ENCODE results near the gene DOK3.

Gene DOK3

DNA sequence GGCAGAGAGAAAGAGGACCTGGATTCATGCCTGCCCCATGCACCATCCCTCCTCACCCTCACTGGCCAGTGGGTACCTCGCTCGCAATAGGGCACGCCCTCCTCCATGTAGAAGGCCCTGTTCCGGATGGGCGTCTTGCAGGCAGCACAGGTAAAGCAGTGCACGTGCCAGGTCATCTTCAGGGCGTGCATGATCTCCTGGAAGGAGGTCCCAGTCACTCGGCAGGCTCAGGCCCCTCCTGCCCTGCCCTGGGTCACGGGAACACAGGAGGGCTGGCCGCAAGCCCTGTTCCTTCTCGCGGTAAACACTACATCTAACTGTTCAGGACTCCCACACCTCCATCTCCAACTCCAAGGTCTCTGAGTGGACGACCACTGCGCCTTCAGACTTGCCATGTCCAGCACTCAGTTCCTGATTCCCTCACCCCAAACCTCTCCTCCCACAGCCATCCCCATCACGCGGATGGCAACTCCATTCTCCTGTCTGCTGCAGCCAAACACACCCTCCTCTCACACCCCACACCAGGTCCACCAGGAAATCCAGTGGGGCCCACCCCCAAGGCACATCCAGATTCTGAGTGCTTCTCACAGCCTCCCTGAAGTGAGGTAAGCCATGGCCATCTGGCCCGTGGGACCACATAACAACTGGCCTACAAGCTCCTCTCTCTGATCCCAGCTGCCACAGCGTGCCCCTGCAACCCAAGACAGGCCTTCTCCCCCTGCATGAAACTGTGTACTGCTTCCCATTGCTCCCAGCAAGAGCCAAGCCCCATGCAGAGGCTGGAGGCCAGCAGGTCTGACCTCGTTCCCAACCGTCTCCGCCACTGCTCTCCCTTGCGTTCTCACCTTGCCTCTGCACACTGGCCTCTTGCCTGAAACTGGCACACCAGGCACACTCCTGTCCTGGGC lies 25.4 kb downstream of the DOK3 start:
- no peak for DNase-seq (ENCODE audit: low read depth, low spot score)

GRCh38 chr5:177483042-177483441 lies 26.6 kb downstream of the DOK3 start:
- DNase-seq (ENCODE audit: low read depth, low spot score) = no peak

DNA sequence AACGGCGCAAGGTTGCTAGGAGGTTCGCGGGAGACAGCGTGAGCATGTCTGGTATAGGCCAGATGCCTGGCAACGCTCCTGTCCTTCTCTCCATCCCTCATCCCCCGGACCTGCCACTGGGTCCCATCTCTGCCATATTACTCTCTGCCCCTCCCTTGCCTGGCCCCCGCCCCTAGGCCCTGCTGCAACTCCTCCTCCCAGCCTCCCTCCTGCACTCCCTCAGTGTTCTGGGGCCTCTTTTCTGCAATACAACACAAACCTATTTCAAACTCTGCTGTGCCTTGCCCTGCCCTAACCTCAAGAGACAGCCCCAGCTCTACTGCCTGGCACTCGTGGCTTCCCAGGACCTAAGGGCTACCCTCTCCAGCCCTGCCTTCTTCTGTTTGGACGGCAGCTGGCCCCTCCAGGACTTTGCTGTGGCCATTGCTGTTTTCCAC lies 27.2 kb downstream of the DOK3 start:
- DNase-seq (ENCODE audit: low read depth, low spot score) = no peak

GRCh38 chr5:177479774-177480173 lies 29.9 kb downstream of the DOK3 start:
- no peak for DNase-seq (ENCODE audit: low read depth, low spot score)

DNA sequence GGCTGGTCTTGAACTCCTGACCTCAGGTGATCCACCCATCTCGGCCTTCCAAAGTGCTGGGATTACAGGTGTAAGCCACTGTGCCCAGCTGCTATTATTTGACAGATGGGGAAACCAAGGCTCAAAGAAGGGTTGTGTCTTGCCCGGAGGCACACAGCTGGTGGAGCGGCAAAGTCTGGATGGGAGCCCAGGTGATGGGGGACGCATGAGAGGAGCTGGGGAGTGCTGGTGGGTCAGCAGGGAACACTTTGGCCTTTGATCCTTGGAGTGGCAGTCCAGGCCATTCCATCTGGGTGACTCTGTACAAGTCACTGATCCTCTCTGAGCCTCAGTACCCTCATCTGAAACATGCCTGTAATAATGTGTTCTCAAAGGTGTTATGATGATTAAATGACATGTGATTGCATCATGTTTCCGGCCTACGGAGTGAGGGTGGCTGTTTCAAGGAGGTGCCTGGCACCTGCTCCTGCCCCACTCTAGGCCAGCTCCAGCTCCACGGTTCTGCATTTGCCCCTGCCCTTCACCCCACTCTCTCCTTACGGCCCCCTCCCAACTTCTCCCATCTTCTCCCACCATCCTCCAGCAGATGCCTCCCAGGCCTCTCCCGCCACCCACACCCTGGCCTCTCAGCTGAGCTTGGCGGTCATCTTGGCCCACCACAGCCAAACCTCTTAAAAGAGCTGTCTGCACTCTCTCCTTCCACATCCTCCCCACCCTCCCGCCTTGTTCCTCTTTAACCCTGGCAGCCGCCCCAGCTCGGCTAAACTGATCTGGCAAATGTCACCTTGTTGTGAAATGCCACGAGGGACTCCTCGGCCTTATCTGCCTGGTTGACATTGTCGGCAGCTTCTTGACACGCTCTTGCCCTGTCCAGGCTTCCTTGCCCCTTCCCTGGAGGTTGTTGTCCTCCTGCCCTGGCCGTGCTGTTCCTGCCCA lies 30.6 kb downstream of the DOK3 start:
- no peak for DNase-seq (ENCODE audit: low read depth, low spot score)

- DNase-seq (ENCODE audit: low read depth, low spot score) = no peak
These were observed 31.7 kb downstream of the DOK3 start for GRCh38 chr5:177477701-177478477.

GRCh38 chr5:177476531-177477233 lies 32.9 kb downstream of the DOK3 start:
- DNase-seq (ENCODE audit: low read depth, low spot score) = peak; percentile 73

DNA sequence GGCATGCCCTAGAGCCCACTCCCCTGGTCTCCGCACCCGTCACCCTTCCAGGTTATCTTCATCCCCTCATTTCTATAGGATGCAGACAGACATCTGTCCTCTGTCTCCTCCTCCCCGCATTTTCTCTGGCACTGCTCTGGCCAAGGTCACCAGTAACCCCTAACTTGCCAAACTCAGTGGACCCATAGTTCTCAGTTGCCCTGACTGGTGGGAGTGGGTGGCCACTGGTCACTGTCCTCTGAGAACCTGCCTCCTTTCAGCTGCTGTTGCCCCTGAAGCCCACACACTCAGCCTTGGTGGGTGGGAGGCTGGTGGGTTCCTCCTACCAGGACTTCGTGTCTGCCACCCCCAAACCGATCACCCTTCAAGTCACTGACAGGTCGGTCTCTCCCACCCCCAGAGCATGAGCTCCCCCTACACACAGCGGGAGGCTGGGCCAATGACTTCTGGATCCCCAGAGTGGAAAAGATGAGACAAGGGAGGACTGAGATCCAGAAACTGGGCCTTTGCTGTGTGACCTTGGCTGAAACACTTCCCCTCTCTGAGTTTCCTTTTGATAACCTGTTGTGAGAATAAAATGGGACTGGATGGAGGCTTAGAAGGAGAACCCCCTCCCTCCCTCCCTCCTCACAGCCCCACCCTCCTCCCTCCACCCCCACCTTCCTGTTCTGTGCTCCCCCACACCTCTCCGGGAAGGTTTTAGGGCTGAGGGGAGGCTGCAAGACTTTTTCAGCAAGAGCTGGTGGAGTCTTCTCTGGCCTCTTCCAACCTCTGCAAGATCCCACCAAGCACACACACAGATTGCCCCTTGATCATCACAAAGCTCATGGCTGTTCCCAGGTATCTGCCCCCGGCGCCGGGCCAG lies 33.8 kb downstream of the DOK3 start:
- DNase-seq (ENCODE audit: low read depth, low spot score) = no peak

GRCh38 chr5:177474846-177475562 lies 34.6 kb downstream of the DOK3 start:
- DNase-seq (ENCODE audit: low read depth, low spot score) = no peak

DNA sequence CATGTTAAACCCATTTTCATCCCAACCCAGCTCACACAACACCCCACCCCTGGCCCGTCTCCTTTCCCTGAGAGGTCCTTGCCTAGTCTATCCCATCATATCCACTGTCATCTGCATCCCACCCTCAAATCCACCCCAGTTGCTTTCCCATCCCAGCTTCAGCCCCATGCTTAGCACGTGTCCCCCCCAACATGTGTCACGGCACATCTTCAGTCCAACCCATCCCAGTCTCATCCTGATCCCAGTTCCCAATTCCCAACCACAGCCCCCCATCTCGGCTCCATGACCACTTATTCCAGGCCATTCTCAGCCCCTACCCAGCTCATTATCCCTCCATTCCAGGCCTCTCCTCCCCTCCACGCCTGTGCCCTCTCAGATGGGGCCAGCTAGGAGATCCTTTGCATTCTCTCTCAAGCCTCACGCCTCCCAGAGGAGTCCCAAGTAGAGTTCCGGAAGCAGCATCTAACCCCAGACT lies 35.6 kb downstream of the DOK3 start:
- no peak for DNase-seq (ENCODE audit: low read depth, low spot score)

DNA sequence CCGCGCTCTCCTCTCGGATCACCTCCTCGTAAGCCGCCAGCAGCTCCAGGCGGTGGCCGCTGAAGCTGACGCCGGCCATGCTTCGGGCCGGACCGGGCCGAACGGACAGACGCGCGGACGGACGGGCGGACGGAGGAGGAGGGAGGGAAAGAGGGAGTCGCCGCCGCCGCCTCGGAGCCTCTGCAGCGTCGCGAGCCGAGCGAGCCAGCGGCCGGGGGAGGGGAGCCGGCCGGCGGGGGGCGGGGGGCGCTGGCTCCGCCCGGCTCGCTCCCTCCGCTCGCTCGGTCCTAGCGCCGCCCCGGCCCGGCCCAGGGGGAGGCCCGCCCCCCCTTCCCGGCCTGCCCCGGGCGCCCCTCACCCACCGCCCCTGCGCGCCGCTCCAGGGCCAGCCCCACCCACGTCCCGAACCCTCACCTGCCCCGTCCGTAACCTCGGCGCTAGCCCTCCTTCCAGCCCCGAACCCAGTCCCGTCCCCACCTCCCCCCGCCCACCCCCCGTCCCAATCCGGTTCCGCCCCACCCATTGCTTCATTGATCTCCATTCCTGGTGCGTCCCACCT lies 36.1 kb downstream of the DOK3 start, which contains the start of gene DBN1:
TSS of gene DBN1 (minus strand) at position 192 of the 559 bp plus-strand sequence. CDS start at position 79, 113 bp downstream.
- DNase-seq (ENCODE audit: low read depth, low spot score) = no peak

- DNase-seq (ENCODE audit: low read depth, low spot score) = no peak
These were observed 36.9 kb downstream of the DOK3 start for GRCh38 chr5:177472460-177473442.

DNA sequence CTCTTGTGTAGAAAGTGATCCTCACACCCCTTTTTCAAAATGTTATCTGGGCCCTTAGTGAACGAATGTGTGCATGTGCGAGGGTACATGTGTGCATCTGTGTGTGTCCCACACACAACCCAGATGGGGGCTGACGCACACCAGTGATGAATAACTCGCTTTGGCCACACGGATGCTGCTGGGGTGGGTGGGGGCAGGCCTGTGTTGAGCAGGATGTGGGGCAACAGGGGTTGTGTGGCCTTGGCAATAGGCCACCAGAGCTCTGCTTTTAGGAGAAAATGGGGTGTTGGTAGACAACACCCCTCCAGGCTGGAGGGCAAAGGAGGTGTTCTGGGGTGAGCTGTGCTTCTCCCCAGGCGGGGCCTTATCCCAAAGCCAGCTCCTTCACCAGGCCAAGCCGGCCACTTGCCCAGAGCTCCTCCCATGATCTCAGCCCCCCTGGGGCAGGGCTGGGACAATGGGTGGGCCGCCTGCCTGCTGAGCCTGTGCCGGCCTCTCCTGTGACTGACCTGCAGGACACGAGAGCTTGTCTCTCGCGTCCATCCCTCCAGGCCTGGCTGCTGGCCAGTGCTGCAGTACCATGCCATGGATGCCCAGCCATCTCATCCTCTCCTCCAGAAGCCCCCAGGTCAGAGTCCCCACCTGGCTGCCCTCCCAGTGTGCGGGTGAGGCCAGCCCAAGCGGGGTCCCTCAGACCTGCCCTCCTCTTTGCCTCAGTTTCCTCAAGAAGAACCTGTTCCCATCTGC lies 37.8 kb downstream of the DOK3 start:
- DNase-seq (ENCODE audit: low read depth, low spot score) = no peak

DNA sequence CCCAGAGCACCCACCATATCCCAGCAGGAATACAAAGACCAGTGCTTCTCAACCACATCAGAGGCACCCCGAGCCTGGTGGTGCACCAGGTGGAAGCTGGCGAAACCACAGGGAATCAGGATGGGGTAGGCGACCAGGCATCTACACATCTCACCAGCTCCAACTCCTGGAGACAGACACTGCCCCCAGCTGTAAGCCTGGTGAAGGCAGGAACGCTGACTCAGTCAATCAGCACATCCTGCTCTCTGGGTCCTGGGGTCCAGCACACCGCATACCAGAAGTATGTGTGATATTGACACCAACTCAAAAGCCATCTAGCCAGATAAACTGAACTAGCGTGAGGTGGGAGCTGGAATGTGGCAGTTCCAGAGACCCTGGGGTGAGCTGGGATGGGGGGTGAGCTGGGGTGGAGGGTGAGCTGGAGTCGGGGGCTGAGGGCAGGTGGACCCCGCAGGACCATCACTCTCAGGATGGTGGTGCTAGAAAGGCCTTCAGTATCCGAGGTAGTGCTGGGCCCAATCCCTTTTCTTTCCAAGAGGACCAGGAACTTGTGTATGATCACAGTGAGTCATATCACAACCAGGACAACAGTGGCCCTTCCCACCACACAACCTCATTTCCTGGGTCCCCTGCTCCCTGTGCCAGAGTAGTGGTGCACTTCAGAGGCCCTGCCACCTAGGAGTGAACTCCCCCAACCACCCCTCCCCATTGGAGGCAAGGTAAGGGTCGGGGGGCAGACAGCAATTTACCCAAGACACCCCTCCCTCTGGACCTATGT lies 38.7 kb downstream of the DOK3 start:
- no peak for DNase-seq (ENCODE audit: low read depth, low spot score)

DNA sequence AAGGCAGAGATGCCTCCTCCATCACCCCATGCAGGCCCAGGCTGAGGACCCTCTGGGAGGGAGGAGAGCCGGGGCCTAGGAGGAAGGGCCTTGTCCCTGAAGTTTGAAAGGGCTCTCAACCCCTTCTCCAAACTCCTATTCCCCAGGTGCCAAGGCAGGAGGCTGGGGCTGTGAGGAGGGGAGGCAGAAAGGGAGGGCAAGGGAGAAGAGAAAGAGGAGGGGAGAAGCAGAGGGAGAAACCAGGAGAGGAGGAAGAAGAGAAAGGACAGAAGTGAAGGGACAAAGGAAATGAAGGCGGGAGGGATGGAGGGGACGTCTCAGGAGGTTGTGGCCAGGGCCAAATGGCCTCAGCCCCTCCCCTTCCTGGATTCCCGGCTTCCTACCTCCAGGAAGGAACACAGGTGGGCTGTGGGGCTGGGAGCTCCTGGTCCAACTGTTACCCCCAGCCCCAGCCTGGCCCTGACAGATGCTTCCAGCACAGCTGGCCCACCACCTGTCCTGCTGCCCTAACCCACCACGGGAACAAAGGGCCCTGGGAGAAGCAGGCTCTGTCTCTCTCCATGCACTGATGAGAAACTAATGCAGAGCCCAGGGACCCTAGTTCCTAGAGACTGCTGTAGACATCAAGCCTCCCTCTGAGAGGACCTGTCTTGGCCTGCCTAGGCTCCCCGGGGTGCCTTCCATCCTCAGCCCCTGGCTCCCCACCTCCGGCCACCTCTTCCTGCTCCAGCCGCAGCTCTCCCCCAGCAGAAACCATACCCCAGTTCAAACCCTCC lies 39.7 kb downstream of the DOK3 start:
- no peak for DNase-seq (ENCODE audit: low read depth, low spot score)

Data from ELF-1 (cell line).